ENCODE data around the gene MEF2C.

Gene MEF2C

GRCh38 chr5:88685591-88686541 lies 197.1 kb downstream of the MEF2C start:
- DNase-seq = no peak

- DNase-seq = peak; percentile 85
Observed at GRCh38 chr5:88683506-88684135, 199.4 kb downstream of the MEF2C start.

GRCh38 chr5:88682881-88683361 lies 200.1 kb downstream of the MEF2C start:
- DNase-seq = no peak

- DNase-seq = no peak
Observed at GRCh38 chr5:88682131-88682530, 200.9 kb downstream of the MEF2C start.

GRCh38 chr5:88681211-88681803 lies 201.7 kb downstream of the MEF2C start:
- no peak for DNase-seq

GRCh38 chr5:88680253-88681132 lies 202.5 kb downstream of the MEF2C start:
- peak; percentile 50 for DNase-seq

GRCh38 chr5:88679638-88680037 lies 203.3 kb downstream of the MEF2C start:
- no peak for DNase-seq

GRCh38 chr5:88678770-88679381 lies 204.1 kb downstream of the MEF2C start:
- no peak for DNase-seq

GRCh38 chr5:88677943-88678769 lies 204.8 kb downstream of the MEF2C start:
- no peak for DNase-seq

- no peak for DNase-seq
Observed at GRCh38 chr5:88677376-88677895, 205.5 kb downstream of the MEF2C start.

GRCh38 chr5:88676637-88677375 lies 206.2 kb downstream of the MEF2C start:
- no peak for DNase-seq

- peak; percentile 88 for DNase-seq
Observed at GRCh38 chr5:88675708-88676636, 207.0 kb downstream of the MEF2C start.

GRCh38 chr5:88675168-88675707 lies 207.7 kb downstream of the MEF2C start:
- peak; percentile 80 for DNase-seq

- DNase-seq = peak; percentile 80
Observed at GRCh38 chr5:88674356-88675167, 208.4 kb downstream of the MEF2C start.

GRCh38 chr5:88673253-88674105 lies 209.5 kb downstream of the MEF2C start:
- no peak for DNase-seq

- DNase-seq = no peak
Observed at GRCh38 chr5:88672644-88673252, 210.2 kb downstream of the MEF2C start.

All from NCI-H1092 treated with DMSO at 0.1 percent for 48 hours (cell line).